IMR-90 (cell line): ENCODE results near the gene ARAP1. TPM values are rescaled to one million over a fixed set of nuclear protein-coding genes. Genes with fewer than 3 reads are reported as not detected.

ENCODE experiments used
- ATAC-seq: fragments of 200-7000 bp; cut with Tn5 transposase; 2 replicates; pipeline ENCODE4 v1.9.1; 2020; ENCODE audit warnings: low read depth, mild to moderate bottlenecking, moderate library complexity
- BruUV-seq: library from RNA; stranded (reverse); fragments of 400-500 nt; replicated peaks from 2 replicates; lab custom pipeline; 2021; lab: Mats Ljungman, UMichigan
- CTCF ChIA-PET: fragments of 300-600 bp; formaldehyde crosslinking; extraction: SDS; loops from one replicate; lab custom pipeline; 2021; ENCODE audit warnings: antibody characterized with exemption; lab: Yijun Ruan, JAX
- POLR2A ChIA-PET: fragments of 300-600 bp; sonication (Branson Sonifier 250); formaldehyde crosslinking; loops from one replicate; lab custom pipeline; 2022; ENCODE audit warnings: antibody characterized with exemption; ENCODE audit not compliant: unreplicated experiment; lab: Charles Lee
- DNase-seq: peaks from one replicate; pipeline ENCODE4 v3.0.0; 2013
- H2AFZ ChIP-seq: replicated peaks from 2 replicates; pipeline ENCODE3; 2013; ENCODE audit warnings: low read length, mild to moderate bottlenecking; ENCODE audit not compliant: poor library complexity
- H2AK5ac ChIP-seq: 2 replicates; pipeline ENCODE4 v1.6.1; 2013; ENCODE audit warnings: low read depth, low read length, inconsistent platforms
- H2AK9ac ChIP-seq: replicated peaks from 2 replicates; pipeline ENCODE3; 2013; ENCODE audit warnings: mild to moderate bottlenecking, low read depth, low read length, moderate library complexity; ENCODE audit not compliant: poor library complexity
- H2BK120ac ChIP-seq: 2 replicates; pipeline ENCODE4 v1.6.1; 2013; ENCODE audit warnings: low read depth, low read length, inconsistent platforms
- H2BK15ac ChIP-seq: 3 replicates; pipeline ENCODE4 v1.6.1; 2013; ENCODE audit warnings: low read depth, low read length, inconsistent platforms
- H2BK20ac ChIP-seq: 2 replicates; pipeline ENCODE4 v1.6.1; 2013; ENCODE audit warnings: low read depth, mild to moderate bottlenecking, inconsistent platforms, low read length, moderate library complexity
- H2BK5ac ChIP-seq: 2 replicates; pipeline ENCODE4 v1.6.1; 2013; ENCODE audit warnings: mild to moderate bottlenecking, low read depth, low read length, inconsistent platforms; ENCODE audit not compliant: poor library complexity, severe bottlenecking
- H3K14ac ChIP-seq: replicated peaks from 2 replicates; pipeline ENCODE4 v1.6.1; 2013; ENCODE audit warnings: low read depth, low read length, inconsistent platforms
- H3K18ac ChIP-seq: 2 replicates; pipeline ENCODE4 v1.6.1; 2013; ENCODE audit warnings: low read depth, low read length, control low read depth
- H3K23ac ChIP-seq: 2 replicates; pipeline ENCODE4 v1.6.1; 2013; ENCODE audit warnings: low read depth, low read length, inconsistent platforms
- H3K27ac ChIP-seq: 2 replicates; pipeline ENCODE4 v1.5.1; 2013; ENCODE audit warnings: mild to moderate bottlenecking, control low read depth, low read length; ENCODE audit not compliant: insufficient read depth
- H3K27me3 ChIP-seq: 2 replicates; pipeline ENCODE4 v1.6.1; 2013; ENCODE audit warnings: low read length; ENCODE audit not compliant: control insufficient read depth, insufficient read depth
- H3K36me3 ChIP-seq: 2 replicates; pipeline ENCODE4 v1.6.1; 2013; ENCODE audit warnings: low read length, mixed read lengths; ENCODE audit not compliant: control insufficient read depth, insufficient read depth
- H3K4ac ChIP-seq: 2 replicates; pipeline ENCODE4 v1.6.1; 2013; ENCODE audit warnings: low read depth, low read length, inconsistent platforms
- H3K4me1 ChIP-seq: 2 replicates; pipeline ENCODE4 v1.6.1; 2013; ENCODE audit warnings: low read length, mixed read lengths; ENCODE audit not compliant: control insufficient read depth, insufficient read depth
- H3K4me2 ChIP-seq: 2 replicates; pipeline ENCODE4 v1.6.1; 2013; ENCODE audit warnings: low read depth, mild to moderate bottlenecking, control low read depth, low read length, moderate library complexity
- H3K4me3 ChIP-seq: 2 replicates; pipeline ENCODE4 v1.5.1; 2013; ENCODE audit warnings: low read depth, mild to moderate bottlenecking, control low read depth, low read length, moderate library complexity; ENCODE audit not compliant: insufficient read depth
- H3K56ac ChIP-seq: 2 replicates; pipeline ENCODE4 v1.6.1; 2013; ENCODE audit warnings: low read length, inconsistent platforms; ENCODE audit not compliant: insufficient read depth; ENCODE audit errors: extremely low read depth
- H3K79me1 ChIP-seq, 2 experiments: 2 replicates each; pipeline ENCODE4 v1.6.1; 2013; ENCODE audit warnings: low read length in 2 of 2, inconsistent platforms in 1 of 2, low read depth in 1 of 2
- H3K9ac ChIP-seq: 2 replicates; pipeline ENCODE4 v1.6.1; 2013; ENCODE audit warnings: low read depth, low read length, control low read depth
- H3K9me1 ChIP-seq: 2 replicates; pipeline ENCODE4 v1.6.1; 2013; ENCODE audit warnings: low read length, inconsistent platforms; ENCODE audit not compliant: insufficient read depth
- H3K9me3 ChIP-seq: 2 replicates; pipeline ENCODE4 v1.6.1; 2013; ENCODE audit warnings: low read length; ENCODE audit not compliant: control insufficient read depth, insufficient read depth
- H4K20me1 ChIP-seq: 2 replicates; pipeline ENCODE4 v1.6.1; 2013; ENCODE audit warnings: low read length, inconsistent platforms; ENCODE audit not compliant: insufficient read depth
- H4K5ac ChIP-seq: 2 replicates; pipeline ENCODE4 v1.6.1; 2013; ENCODE audit warnings: mild to moderate bottlenecking, low read depth, low read length, control low read depth
- H4K8ac ChIP-seq, 2 experiments: 2 replicates each; pipeline ENCODE4 v1.6.1; 2013; ENCODE audit warnings: low read depth in 2 of 2, low read length in 2 of 2, control low read depth in 1 of 2, inconsistent platforms in 1 of 2
- H4K91ac ChIP-seq: 2 replicates; pipeline ENCODE4 v1.6.1; 2013; ENCODE audit warnings: low read depth, low read length, inconsistent platforms; ENCODE audit not compliant: insufficient read depth
- ELK1 ChIP-seq: fragments of 150-350 bp; IDR thresholded peaks from 2 replicates; pipeline ENCODE4 v1.6.1; 2016; ENCODE audit warnings: low read depth, mild to moderate bottlenecking, low read length, moderate library complexity, borderline replicate concordance
- MAZ ChIP-seq: IDR thresholded peaks from 2 replicates; pipeline ENCODE4 v1.6.1; 2012; ENCODE audit warnings: low read depth, mild to moderate bottlenecking, low read length, improper control_type of control experiment, moderate library complexity, borderline replicate concordance
- NFE2L2 ChIP-seq: fragments of 150-350 bp; IDR thresholded peaks from 2 replicates; pipeline ENCODE4 v1.6.1; 2016; ENCODE audit warnings: low read depth, mild to moderate bottlenecking, low read length
- POLR2A ChIP-seq: IDR thresholded peaks from 2 replicates; pipeline ENCODE4 v1.6.1; 2012; ENCODE audit warnings: mild to moderate bottlenecking, low read depth, low read length
- WGBS, 2 experiments: methylation state at CpG; one replicate each; pipeline versions ENCODE4 v1.1.5 to v1.1.7; 2013; ENCODE audit warnings: missing lambda C conversion rate in 2 of 2; ENCODE audit not compliant: insufficient read length in 1 of 2; ENCODE audit errors: extremely low coverage in 2 of 2; 5-methylcytosine and 5-hydroxymethylcytosine counted together
- dilution Hi-C: fragments of 300-500 bp; cut with HindIII; formaldehyde crosslinking; loops from one replicate; pipeline ENCODE4 v1.14.3; 2018; ENCODE audit warnings: low sequenced_read_pairs; ENCODE audit not compliant: unreplicated experiment
- in situ Hi-C: fragments of 300-500 bp; cut with MboI; formaldehyde crosslinking; loops from 3 replicates; pipeline ENCODE4 v1.14.3; 2019; ENCODE audit warnings: low sequenced_read_pairs, inconsistent platforms, mixed read lengths
- intact Hi-C: fragments of 100-400 bp; cut with micrococcal nuclease; formaldehyde crosslinking; loops from 2 replicates; pipeline ENCODE4 v1.10.0; 2022
- polyA plus RNA-seq, 3 experiments: library from polyadenylated mRNA; depleted of rRNA; stranded (reverse); fragments of >200 nt; gene quantifications; 2 replicates each; pipeline ENCODE4 v1.2.3, GENCODE V29; 2012; ENCODE audit warnings: low replicate concordance in 1 of 3
- total RNA-seq: library from RNA; depleted of rRNA; stranded (reverse); fragments of >200 nt; gene quantifications from 2 replicates; pipeline ENCODE4 v1.2.3, GENCODE V29; 2012

The ARAP1 gene
- total and polyA plus RNA-seq, 2 of the 4 experiments (the other 2 are of a cell fraction): 37.6 to 63.1 TPM

GRCh38 chr11:72658989-72659640 lies 93.1 kb downstream of the ARAP1 start:
- Histone ChIP-seq H2AFZ (no peak overlapping the region), H2AK9ac (no peak overlapping the region), H3K79me1 (no peaks in the 10 kb centered on the region), H4K8ac (no peak overlapping the region), H3K18ac (no peak overlapping the region), H3K27me3 (peaks cover 85% of the 10 kb centered on the region), H3K4ac (no peak overlapping the region), H3K9me1 (peaks cover 5% of the 10 kb centered on the region; the same call in 1 of the 2 replicates), H2BK15ac (no peak overlapping the region), H3K4me2 (no peak overlapping the region), H2BK20ac (no peak overlapping the region), H3K9ac (no peak overlapping the region), H3K9me3 (no peaks in the 10 kb centered on the region), H3K36me3 (no peaks in the 10 kb centered on the region), H3K27ac (no peak overlapping the region), H4K5ac (no peak overlapping the region), H2BK5ac (no peak overlapping the region), H2BK120ac (no peak overlapping the region), H3K4me1 (no peaks in the 10 kb centered on the region), H2AK5ac (no peak overlapping the region), H3K56ac (no peak overlapping the region), H3K14ac (no peak overlapping the region), H4K20me1 (no peaks in the 10 kb centered on the region), H3K4me3 (no peak overlapping the region), H3K23ac (no peak overlapping the region), H4K91ac (no peak overlapping the region)
- no peak for ATAC-seq
- CTCF ChIA-PET: no interaction called here
- POLR2A ChIA-PET: no interaction called here
- no TSS peak for BruUV-seq
- TF ChIP-seq POLR2A (no peak), NFE2L2 (no peak), ELK1 (no peak), MAZ (no peak)
- no peak for DNase-seq
- intact Hi-C loops (no loop called here), in situ Hi-C loops (no loop called here), dilution Hi-C loops (no loop called here)
- 86% methylated on average over 1 of the region's 9 CpGs; no CpG with 5 or more reads in 1 of the 2 experiments for WGBS, 2 experiments
